ENCODE data around the gene PCDHGA5.
"Not testable (repeated sequence)": the region's sequence is repeated elsewhere in the genome, so short reads cannot be mapped to it uniquely, and the experiment has no call there.

PCDHGA5 gene

GRCh38 chr5:141413540-141414069, 49.6 kb downstream of the PCDHGA5 start:
- TF ChIP-seq CTCF (conservative IDR thresholded peaks at IDR 0.05), result no peak
- H3K27ac ChIP-seq, result no peak overlapping the region

- not testable (repeated sequence) for H3K27ac ChIP-seq
Observed at GRCh38 chr5:141414548-141415274, 50.7 kb downstream of the PCDHGA5 start.

GRCh38 chr5:141415275-141415618, 51.3 kb downstream of the PCDHGA5 start:
- H3K27ac ChIP-seq, result not testable (repeated sequence)
